NCI-H82 (cell line): ENCODE results near the gene DACH1.
A peak's percentile ranks its signal among the peaks of the same experiment; 100 is the strongest.

Experiments
- DNase-seq: peaks from one replicate; lab custom pipeline; 2025; lab: John Stamatoyannopoulos, UW

The DACH1 gene

DNA sequence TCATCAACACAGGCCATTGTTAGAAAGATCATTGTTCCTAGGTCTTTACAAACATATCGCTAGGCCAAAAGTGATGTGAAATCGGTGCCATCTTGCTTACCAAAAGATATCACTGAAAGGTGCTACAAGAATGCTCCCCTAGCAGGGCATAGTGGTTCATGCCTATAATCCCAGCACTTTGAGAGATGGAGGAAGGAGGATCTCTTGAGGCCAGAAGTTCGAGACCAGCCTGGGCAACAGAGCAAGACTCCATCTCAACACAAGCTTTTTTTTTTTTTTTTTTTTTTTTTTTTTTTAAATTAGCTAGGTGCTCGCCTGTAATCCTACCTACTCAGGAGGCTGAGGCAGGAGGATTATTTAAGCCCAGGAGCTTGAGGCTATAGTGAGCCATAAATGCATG lies 92.1 kb downstream of the DACH1 start:
- no peak for DNase-seq

DNA sequence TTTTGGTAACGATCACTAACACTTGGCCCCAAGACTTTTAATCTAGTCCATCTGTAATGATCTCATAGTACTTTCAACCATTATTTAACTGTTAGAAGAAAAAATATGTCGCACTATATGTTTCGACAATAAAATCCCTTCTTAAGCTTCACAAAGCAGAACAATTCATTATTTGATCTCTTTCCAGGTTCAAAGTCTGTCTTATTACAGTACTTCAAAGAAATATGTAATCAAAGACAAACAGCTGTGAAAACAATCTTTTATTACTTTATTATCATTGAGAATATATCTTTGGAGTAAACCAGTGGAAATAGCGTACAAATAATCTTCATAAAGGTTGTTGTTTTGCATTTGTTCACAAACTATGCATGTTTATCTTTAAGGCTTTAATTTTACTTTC lies 93.5 kb downstream of the DACH1 start:
- DNase-seq, result no peak

DNA sequence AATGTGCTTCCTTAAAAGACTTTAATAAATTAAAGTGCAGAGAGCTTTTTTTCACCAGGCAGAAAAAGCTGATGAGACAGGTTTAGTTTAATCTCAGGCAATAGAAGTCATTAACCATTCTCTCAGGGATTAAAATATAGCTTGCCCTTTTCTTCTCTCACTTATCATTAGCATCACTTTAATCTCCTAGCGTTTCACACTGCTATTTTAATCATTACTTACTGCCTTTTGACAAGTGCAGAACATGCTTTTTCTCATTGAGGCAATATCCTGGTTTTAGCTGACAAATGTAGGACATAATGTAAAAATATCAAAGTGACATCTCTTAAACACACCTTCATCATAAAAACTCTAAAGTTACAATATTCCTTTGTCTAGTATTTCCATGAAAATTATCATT lies 94.6 kb downstream of the DACH1 start:
- peak; percentile 95 for DNase-seq

GRCh38 chr13:71771144-71771543 lies 95.9 kb downstream of the DACH1 start:
- DNase-seq, result no peak

DNA sequence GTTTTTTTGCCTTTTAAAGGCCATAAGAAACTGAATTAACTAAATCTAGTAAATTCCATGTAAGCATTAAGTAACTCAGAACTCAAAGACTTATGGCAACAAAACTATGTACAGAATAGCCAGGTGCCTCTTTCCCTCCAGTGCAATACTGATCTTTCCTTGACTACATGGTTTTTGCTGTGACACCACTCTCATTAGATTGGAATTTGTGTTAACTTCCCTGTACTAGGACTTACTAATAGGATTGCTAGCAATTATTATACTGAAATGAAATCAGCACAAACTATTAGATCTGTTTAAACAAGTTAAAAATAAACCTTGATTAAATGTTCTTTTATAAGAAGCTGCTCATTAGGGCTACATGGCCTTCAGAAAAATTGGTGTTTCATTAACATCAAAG lies 96.3 kb downstream of the DACH1 start:
- DNase-seq, result peak; percentile 76

DNA sequence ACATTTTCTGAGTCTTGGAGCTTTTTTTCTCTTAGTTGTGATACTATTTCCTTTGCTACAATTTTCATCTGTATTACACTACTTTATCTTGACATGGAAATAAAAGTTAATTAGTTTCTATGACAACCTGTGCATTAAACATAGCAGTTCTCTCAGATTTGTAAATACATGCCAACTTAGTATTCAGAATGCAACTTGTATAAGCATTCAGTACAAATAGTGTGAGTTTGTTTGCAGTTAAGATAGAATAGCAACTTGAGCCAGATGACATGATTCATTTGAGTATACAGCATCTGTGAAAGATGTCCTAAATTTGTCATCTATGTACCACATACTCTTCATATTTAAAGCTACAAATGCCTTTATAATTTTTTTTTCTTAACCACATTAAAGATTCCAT lies 98.1 kb downstream of the DACH1 start:
- no peak for DNase-seq

- DNase-seq, result peak; percentile 67
These were observed 107.1 kb downstream of the DACH1 start for GRCh38 chr13:71759651-71760511.

DNA sequence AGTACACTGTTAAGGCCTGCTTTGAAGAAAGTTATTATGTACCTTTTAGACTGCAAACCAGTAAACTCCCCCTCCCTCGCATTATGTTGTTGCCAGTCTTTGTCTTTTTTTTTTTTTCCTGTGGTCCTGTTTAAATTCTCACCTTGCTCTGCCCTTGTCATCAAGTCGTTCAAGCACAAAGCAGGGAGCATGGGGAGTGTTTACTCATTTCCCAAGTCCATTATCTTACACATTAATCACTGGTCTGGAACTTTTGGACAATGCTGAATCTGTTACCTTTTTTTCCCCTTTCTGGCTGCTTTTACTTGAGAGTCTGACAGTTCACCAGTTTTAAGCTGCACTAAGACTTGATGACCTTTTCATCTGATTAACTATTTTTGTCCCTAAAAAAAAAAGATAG lies 108.2 kb downstream of the DACH1 start:
- DNase-seq, result peak; percentile 38

DNA sequence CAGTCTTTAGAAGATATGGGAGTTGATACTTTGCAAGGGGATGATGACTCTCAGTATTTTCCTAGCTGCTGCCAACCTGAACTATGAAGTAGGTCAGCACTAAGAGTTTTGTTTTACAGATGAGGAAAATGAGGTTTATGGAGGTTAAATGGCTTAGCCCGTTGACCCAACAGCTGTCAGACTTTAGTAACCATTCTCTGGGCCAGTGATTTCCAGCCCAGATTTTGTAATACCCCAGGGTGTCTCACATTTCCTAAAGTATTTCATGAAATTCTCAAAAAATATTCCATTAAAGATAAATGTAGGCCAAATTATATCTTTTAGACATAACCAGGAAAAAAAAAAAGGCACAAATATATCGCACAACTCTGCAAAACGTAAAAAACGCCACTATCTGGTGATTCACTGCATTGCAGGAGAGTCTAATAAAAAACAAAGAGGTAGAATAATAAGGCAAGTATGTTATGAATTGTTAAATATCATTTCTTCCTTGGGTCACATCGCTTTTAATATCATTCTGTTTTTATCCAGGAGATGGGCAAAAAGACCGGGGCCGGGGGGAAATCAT lies 112.5 kb downstream of the DACH1 start:
- peak; percentile 59 for DNase-seq

DNA sequence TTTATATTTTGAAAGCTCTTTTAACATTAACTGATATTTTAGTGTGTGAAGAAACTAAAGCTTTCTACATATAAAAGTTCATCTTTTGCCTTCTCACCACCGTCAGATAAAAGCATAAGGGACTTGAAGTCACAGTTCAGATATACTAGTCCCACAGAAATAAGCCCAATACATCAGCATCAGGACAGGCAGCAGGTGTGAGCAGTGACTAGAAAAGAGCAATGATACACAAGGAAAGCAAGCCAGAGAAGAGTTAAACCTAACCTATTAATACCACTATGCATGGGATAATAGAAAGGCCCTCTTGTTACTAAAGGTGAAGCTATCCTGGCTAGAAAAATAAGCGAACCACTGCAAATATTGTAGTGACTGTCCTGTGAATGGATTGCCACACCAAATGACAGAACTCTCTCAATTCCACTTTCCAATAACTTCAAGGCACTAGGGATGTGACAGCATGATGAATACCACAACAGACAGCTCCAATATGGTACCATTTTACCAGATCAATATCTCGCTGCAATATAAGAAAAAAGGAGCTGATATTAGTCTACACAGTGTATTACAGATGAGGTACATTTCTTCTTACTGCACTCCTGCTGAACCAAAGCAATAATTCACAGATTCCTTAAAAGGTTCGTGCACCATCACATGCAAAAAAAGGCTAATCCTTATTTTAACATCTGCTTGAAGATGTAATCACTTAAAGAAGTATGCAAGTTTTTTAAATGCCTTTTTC lies 114.1 kb downstream of the DACH1 start:
- DNase-seq, result peak; percentile 32

DNA sequence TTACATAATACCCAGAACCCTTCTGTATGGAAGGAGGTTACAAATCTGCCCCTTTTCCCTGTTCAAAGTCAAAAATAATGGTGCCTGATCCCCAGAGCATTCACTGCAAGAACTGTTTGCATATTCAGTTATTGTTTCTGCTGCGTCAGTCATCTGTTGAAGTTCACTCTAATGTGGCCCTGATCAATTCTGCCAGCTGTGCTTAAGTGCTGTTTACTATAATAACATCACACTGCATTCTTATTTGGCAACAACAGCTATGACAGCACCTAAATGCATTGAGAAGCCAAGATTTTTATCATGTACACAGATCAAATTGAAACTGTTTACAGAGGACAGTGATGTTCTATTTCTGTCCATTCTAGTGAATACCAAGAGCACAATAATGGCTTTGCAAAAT lies 115.9 kb downstream of the DACH1 start:
- DNase-seq, result peak; percentile 17

GRCh38 chr13:71730267-71730666 lies 136.7 kb downstream of the DACH1 start:
- DNase-seq, result no peak

DNA sequence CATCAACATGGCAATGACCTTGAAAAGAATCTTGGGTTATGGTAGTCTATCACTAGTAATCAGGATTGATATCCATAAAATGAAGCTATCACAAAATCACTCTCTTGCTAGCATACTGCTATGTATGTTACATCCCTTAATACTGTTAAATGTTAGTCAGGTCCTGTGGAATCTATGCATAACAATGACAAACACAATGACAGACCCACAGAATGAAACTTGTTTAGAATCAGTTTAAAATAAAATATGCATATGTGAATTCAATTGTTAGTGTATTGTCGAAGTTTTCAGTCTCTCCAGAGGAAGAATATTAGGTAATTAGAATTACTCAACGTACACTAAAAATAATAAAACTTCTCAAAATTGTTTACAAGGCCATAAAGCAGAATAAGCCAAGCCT lies 137.6 kb downstream of the DACH1 start:
- DNase-seq, result no peak

GRCh38 chr13:71727662-71728061 lies 139.3 kb downstream of the DACH1 start:
- no peak for DNase-seq

- peak; percentile 50 for DNase-seq
These were observed 140.0 kb downstream of the DACH1 start for GRCh38 chr13:71727042-71727441.

DNA sequence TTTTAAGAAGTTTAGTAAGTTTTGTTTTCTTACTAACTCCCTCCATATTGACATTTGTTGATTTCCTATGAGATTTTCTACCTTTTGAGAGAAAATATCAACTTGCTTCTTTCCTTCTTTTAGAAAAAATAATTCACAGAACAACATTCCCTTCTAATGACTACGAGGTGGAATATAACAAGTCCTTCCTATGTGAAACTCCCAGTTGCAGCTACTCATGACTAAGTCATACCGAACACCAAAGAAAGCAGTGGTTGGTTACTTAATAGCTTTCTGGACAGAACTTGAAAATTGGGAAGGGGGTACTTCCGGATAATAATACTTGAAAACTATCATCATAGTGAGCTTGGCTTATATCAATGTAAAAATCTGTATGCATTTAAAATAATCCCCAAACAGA lies 144.8 kb downstream of the DACH1 start:
- no peak for DNase-seq

DNA sequence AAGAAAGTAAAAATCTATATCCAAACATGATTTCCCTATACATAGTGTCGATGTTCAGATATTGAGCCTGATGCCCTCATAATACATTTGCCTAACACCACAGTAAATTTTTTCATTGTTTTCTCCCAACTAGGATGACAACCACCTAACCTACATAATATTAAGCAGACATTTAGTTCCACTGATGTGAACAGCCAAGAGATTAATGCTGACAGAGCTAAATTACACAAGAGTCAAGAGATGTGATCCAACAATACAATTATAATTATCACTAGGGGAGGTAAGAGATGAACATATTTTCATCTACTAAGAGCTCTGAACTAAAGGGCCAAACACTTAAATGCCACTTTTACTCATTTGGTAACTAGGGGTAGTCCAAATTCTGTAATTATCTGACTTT lies 145.9 kb downstream of the DACH1 start:
- DNase-seq, result no peak

GRCh38 chr13:71718931-71719330 lies 148.1 kb downstream of the DACH1 start:
- DNase-seq, result no peak

DNA sequence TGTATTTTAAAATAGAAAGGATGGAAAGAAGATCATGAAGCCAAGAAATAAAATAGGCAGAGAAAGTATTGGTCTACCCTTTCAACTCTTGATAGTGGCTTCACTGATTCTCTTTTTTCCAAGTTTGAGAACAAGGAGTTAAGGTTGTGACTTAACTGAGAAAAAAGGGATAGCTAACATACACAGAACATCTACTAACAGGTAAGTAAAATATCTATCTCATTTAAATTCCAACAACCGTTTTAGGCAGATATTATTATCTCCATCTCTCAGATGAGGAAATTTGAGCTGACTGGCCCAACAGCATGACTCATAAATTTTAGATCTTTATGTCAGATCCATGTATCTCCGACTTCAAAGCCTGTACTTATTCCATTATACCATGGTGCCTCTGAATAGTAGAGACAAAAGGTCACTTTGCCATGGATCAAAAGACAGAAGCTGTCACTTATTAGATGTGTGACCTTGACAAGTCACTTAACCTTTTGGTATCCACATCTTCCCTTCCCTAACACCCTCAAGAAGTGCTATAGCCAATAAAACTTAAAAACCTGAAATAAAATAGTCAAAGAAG lies 152.1 kb downstream of the DACH1 start:
- DNase-seq, result no peak

DNA sequence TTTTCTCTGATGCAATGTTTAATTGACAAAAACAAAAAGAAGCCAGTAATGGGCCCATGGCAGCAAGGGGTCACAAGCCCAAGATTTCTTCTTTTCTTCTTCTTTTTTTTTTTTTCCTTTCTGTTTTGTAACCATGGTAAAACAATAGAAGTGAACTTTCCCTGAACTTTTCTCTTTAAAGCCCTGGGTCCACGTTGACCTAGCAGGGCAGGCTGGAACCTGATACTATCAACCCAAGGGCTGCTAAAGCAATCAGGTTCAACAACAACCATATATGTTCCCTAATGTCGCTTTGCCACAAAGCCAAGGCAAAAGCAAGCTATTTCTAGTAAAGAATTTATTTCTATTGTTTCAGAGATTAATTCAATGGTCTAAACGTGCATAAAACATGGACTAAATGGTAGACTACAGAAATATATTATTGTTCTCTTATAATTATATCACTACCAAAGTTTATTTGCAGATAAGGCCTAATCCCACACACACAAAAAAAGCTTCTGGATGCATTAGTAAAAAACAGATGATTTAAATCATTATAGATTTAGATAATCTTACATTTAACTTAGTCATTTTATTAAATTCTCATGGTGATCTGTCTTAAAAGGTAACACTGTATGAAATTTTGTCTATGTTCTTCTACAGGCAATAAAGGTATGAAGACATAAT lies 153.9 kb downstream of the DACH1 start:
- DNase-seq, result peak; percentile 28

GRCh38 chr13:71704656-71705055 lies 162.3 kb downstream of the DACH1 start:
- DNase-seq, result no peak

DNA sequence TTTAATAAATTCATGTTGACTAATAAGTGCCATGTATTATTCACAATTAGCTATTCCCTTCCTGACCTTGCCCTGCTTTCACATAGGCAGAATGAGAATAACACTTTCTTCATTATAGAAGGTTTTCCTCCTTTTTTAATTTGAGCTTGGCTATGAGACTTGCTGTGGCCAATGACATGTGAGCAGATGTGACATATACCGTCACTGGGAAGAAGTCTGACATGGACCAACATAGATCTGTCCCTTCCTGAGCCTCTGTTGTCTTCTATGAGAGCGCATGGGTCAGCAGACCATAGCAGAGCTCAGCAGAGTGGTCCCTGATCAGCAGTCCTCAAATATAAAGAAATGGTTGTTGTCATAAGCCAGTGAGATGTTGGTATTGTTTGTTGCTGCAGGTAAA lies 163.9 kb downstream of the DACH1 start:
- DNase-seq, result no peak
